Epithelial cell of esophagus (primary cell): ENCODE measurements around the gene R3HDM4.
"Not testable (repeated sequence)": the region's sequence is repeated elsewhere in the genome, so short reads cannot be mapped to it uniquely, and the experiment has no call there.

ENCODE experiments used
- DNase-seq: peaks from one replicate; pipeline ENCODE4 v3.0.0; 2010; ENCODE audit warnings: low read depth
- H3K4me3 ChIP-seq: 2 replicates; pipeline ENCODE4 v1.5.1; 2011; ENCODE audit warnings: mild to moderate bottlenecking, low read length, control low read depth
- TF ChIP-seq, protein P1 (sequence below): IDR thresholded peaks from 2 replicates; pipeline ENCODE4 v1.5.1; 2011; ENCODE audit warnings: low read depth, mild to moderate bottlenecking, low read length, control low read depth, inconsistent platforms; ENCODE audit not compliant: insufficient read depth; ENCODE audit errors: missing control alignments

Gene R3HDM4

DNA sequence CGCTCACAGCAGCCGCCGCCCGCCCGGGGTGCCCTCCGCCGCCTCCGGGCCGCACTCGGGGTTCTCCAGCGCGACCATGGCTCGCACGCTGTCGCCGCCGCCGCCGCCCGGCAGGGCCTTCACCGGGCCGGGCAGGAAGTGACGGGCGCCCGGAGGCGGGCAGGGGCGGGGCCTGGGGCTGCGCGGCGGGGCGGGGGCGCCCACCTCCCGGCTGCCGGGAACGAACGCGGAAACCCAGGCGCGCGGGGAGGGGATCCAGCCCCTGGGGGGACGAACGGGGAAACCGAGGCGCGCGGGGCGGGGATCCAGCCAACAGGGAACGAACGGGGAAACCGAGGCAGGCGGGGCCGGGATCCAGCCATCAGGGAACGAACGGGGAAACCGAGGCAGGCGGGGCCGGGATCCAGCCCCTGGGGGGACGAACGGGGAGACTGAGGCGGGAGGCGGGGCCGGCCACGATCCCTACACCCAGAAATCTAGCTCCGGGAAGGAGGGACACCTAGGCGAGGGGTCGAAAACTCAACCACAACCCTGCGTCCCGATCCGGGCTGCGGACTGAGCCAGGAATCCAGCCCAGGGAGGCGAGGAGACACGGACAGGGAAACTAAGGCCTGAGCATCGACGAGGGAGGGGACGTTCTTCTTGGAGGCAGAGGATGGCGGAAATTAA, at the start of gene R3HDM4:
Gene R3HDM4, minus strand, starts transcription at position 140 of the 669 bp plus-strand sequence. Its CDS starts 62 bp downstream, at position 78.
- DNase-seq: peak; percentile 70
- TF ChIP-seq, protein P1, sequence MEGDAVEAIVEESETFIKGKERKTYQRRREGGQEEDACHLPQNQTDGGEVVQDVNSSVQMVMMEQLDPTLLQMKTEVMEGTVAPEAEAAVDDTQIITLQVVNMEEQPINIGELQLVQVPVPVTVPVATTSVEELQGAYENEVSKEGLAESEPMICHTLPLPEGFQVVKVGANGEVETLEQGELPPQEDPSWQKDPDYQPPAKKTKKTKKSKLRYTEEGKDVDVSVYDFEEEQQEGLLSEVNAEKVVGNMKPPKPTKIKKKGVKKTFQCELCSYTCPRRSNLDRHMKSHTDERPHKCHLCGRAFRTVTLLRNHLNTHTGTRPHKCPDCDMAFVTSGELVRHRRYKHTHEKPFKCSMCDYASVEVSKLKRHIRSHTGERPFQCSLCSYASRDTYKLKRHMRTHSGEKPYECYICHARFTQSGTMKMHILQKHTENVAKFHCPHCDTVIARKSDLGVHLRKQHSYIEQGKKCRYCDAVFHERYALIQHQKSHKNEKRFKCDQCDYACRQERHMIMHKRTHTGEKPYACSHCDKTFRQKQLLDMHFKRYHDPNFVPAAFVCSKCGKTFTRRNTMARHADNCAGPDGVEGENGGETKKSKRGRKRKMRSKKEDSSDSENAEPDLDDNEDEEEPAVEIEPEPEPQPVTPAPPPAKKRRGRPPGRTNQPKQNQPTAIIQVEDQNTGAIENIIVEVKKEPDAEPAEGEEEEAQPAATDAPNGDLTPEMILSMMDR: no peak
- peak within 1 kb of the TSS; percentile 84 for H3K4me3 ChIP-seq

DNA sequence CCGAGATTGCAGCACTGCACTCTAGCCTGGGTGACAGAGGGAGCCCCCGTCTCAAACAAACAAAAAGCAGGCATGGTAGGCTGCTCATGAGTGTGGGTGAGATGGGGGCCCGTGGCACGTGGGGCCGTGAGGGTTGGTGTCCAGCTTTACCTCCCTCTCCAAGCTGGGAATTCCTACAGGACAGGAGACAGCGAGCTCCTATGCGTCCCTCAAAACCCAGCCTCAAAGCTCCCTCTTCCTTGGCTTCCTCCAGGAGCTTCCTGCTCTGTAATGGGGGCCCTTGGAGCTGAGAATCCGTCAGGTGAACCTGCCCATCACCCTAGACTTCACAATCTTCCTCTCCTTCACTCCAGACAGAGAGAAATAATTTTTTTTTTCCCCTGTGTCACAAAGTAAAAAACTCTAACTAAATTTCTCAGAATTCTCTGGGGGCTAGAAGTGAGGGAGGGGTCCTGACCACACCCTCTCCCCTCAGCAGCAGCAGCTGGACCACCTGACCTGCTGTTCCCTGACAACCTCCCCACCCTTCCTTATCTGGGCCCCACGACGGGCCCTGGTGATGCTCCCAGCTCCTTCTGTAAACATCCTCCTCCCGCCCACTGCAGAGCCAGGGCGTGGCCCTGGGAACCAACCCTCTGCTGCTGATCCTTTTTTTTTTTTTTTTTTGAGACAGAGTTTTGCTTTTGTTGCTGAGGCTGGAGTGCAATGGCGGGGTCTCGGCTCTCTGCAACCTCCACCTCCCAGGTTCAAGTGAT, 49.0 kb upstream of the R3HDM4 start:
- TF ChIP-seq, protein P1: no peak
- H3K4me3 ChIP-seq: no peak overlapping the region
- DNase-seq: peak; percentile 45

DNA sequence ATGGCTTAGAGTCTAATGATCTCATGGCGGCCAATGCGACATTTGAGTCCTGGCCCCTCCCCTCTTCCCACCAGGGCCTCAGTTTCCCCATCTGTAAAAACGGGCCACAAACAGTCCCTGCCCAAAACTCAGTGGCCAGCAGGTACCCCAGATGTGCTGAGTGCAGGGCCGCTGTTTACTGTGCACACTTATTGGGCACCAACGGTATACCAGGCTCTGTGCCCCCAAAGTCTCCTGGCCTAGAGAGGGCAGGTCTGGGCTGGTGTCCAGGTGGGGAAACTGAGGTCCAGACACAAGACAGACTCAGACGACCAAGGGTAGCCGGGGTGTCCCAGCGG, 47.6 kb upstream of the R3HDM4 start:
- H3K4me3 ChIP-seq: no peak overlapping the region
- no peak for DNase-seq
- TF ChIP-seq, protein P1: no peak

DNA sequence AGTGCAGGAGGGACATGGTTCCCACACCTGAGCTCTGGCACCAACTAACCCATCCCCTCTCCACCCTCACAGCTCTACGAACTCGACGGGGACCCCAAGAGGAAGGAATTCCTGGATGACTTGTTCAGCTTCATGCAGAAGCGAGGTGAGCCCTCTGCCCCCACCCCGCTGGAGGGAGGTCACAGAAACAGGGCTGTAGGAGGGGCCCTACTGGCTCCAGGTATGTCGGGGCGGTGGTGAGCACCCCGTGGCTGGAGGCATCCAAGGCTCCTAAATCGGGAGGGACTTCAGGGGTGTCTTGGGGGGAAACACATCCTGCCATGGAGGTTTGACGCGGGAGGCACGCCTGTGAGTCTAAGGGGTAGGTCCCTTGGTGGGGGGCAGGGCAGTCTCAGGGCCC, 47.0 kb upstream of the R3HDM4 start:
- DNase-seq: no peak
- no peak overlapping the region for H3K4me3 ChIP-seq
- TF ChIP-seq, protein P1: no peak

DNA sequence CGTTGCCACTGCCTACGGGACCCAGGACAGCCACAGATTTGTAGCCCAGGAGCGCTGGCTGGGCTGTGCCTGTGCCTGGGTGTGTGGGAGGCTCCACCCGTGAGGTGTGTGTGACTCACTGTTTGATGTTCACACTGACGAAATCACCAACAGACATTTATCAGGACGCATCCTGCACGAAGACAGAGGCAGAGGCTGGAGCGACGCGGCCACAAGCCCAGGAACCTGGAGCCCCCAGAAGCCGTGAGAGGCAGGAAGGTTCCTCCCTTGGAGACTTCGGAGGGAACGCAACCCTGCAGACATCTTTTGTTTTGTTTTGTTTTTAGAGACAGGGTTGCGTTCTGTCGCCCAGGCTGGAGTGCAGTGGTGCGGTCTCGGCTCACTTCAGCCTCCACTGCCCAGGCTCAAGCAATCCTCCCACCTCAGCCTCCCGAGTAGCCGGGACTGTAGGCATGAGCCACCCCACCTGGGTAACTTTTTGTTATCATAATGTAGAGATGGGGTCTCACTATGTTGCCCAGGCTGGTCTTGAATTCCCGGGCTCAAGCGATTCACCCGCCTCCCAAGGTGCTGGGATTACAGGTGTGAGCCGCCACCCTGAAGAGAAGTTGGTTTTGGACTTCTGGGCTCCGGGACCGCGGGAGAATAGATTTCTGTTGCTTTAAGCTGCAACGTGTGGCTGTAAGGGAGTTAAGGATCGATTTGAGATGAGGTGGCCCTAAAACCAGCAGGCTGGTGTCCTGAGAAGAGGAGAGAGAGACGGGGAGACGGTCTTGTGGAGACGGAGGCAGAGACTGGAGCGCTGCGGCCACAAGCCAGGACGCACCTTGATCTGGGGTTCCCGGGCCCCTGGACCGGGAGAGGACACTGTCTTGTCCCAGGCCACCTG, 46.2 kb upstream of the R3HDM4 start:
- TF ChIP-seq, protein P1: no peak
- peak; percentile 87 for DNase-seq
- no peak overlapping the region for H3K4me3 ChIP-seq

DNA sequence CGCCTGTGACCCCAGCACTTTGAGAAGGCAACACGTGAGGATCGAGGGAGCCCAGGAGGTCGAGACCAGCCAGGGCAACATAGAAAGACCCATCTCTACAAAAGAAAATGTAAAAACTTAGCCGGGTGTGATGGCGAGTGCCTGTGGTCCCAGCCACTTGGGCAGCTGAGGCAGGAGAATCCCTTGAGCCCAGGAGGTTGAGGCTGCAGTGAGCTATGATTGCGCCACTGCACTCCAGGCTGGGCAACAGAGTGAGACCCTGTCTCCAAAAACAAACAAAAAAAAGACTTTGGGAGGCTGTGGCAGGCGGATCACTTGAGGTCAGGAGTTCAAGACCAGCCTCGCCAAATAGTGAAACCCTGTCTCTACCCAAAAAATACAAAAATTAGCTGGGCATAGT, 44.6 kb upstream of the R3HDM4 start:
- H3K4me3 ChIP-seq, DNase-seq: not testable (repeated sequence)
